Type B pancreatic cell (in vitro differentiated cells): ENCODE results near the gene ADORA2B. TPM values are rescaled to one million over a fixed set of nuclear protein-coding genes. Genes with fewer than 3 reads are reported as not detected.

Experiments used
- DNase-seq: peaks from one replicate; pipeline ENCODE4 v3.0.0; 2021; ENCODE audit warnings: mixed read lengths; ENCODE audit not compliant: unreplicated experiment; ENCODE audit errors: extremely low spot score
- H3K27ac Mint-ChIP-seq: 2 replicates; pipeline ENCODE4 v1.8.0; 2021; ENCODE audit warnings: mild to moderate bottlenecking, mixed read lengths
- H3K27me3 Mint-ChIP-seq: 2 replicates; pipeline ENCODE4 v1.8.0; 2021; ENCODE audit warnings: mixed read lengths
- H3K36me3 Mint-ChIP-seq: 2 replicates; pipeline ENCODE4 v1.8.0; 2021; ENCODE audit warnings: mixed read lengths
- H3K4me1 Mint-ChIP-seq: one replicate; pipeline ENCODE4 v1.8.0; 2021; ENCODE audit warnings: mixed read lengths; ENCODE audit not compliant: unreplicated experiment
- H3K4me3 Mint-ChIP-seq: 2 replicates; pipeline ENCODE4 v1.8.0; 2021; ENCODE audit warnings: mild to moderate bottlenecking, mixed read lengths
- H3K9me3 Mint-ChIP-seq: 2 replicates; pipeline ENCODE4 v1.8.0; 2021; ENCODE audit warnings: mixed read lengths
- CTCF ChIP-seq: fragments of 200-600 bp; sonication (generic); conservative IDR thresholded peaks from 2 replicates; pipeline ENCODE4 v1.5.0; 2021; ENCODE audit warnings: antibody characterized with exemption, mild to moderate bottlenecking
- total RNA-seq: library from RNA; stranded (reverse); gene quantifications from 2 replicates; pipeline ENCODE4 v1.2.1, GENCODE V29; 2021; ENCODE audit warnings: low replicate concordance

ADORA2B gene
- total RNA-seq, 1 donor from 2014 or later = 4.0 TPM

GRCh38 chr17:15951368-15952047 is 6.6 kb downstream of the ADORA2B start:
- no peak for DNase-seq
- H3K27ac Mint-ChIP-seq = no peak overlapping the region
- peaks cover 9% of the 10 kb centered on the region for H3K27me3 Mint-ChIP-seq
- no peak overlapping the region for H3K4me3 Mint-ChIP-seq
- no peaks in the 10 kb centered on the region for H3K9me3 Mint-ChIP-seq
- TF ChIP-seq CTCF = no peak
- H3K4me1 Mint-ChIP-seq = peaks cover 5% of the 10 kb centered on the region
- no peaks in the 10 kb centered on the region for H3K36me3 Mint-ChIP-seq

- no peak overlapping the region for H3K27ac Mint-ChIP-seq
- TF ChIP-seq CTCF = no peak
- H3K36me3 Mint-ChIP-seq = no peaks in the 10 kb centered on the region
Observed at GRCh38 chr17:15952048-15952532, 7.2 kb downstream of the ADORA2B start.

GRCh38 chr17:15952916-15953790 is 8.2 kb downstream of the ADORA2B start:
- H3K27ac Mint-ChIP-seq = no peak overlapping the region
- no peak overlapping the region for H3K4me3 Mint-ChIP-seq

More at GRCh38 chr17:15952048-15952532, 7.2 kb downstream of the ADORA2B start:
- peaks cover 4% of the 10 kb centered on the region for H3K27me3 Mint-ChIP-seq
- no peaks in the 10 kb centered on the region for H3K9me3 Mint-ChIP-seq
- H3K4me1 Mint-ChIP-seq = peaks cover 4% of the 10 kb centered on the region
- no peak overlapping the region for H3K4me3 Mint-ChIP-seq
- DNase-seq = no peak

GRCh38 chr17:15954222-15954621 is 9.3 kb downstream of the ADORA2B start:
- no peak for TF ChIP-seq CTCF
- Mint-ChIP-seq H3K36me3 (no peaks in the 10 kb centered on the region), H3K4me1 (peaks cover 17% of the 10 kb centered on the region), H3K4me3 (no peak overlapping the region), H3K27me3 (no peaks in the 10 kb centered on the region), H3K9me3 (no peaks in the 10 kb centered on the region), H3K27ac (no peak overlapping the region)
- DNase-seq = no peak

More at GRCh38 chr17:15952916-15953790, 8.2 kb downstream of the ADORA2B start:
- TF ChIP-seq CTCF = no peak
- DNase-seq = no peak
- no peaks in the 10 kb centered on the region for H3K27me3 Mint-ChIP-seq
- H3K4me1 Mint-ChIP-seq = peaks cover 6% of the 10 kb centered on the region
- no peaks in the 10 kb centered on the region for H3K9me3 Mint-ChIP-seq
- no peaks in the 10 kb centered on the region for H3K36me3 Mint-ChIP-seq

- no peak overlapping the region for H3K4me3 Mint-ChIP-seq
- H3K27me3 Mint-ChIP-seq = no peaks in the 10 kb centered on the region
- DNase-seq = no peak
- no peak overlapping the region for H3K27ac Mint-ChIP-seq
- TF ChIP-seq CTCF = no peak
- H3K36me3 Mint-ChIP-seq = no peaks in the 10 kb centered on the region
- H3K9me3 Mint-ChIP-seq = no peaks in the 10 kb centered on the region
- H3K4me1 Mint-ChIP-seq = peaks cover 17% of the 10 kb centered on the region
Observed at GRCh38 chr17:15955793-15956541, 11.0 kb downstream of the ADORA2B start.
